Pulmonary artery endothelial cell (primary cell): ENCODE data around the gene GJA9. TPM values are rescaled to one million over a fixed set of nuclear protein-coding genes. Genes with fewer than 3 reads are reported as not detected.
A peak's percentile ranks its signal among the peaks of the same experiment; 100 is the strongest.
"Not testable (repeated sequence)": the region's sequence is repeated elsewhere in the genome, so short reads cannot be mapped to it uniquely, and the experiment has no call there.

Experiments used
- DNase-seq: peaks from one replicate; pipeline ENCODE4 v3.0.0-alpha.2; 2011; ENCODE audit warnings: low read depth, low spot score
- total RNA-seq: library from RNA; depleted of rRNA; stranded (reverse); fragments of >200 nt; gene quantifications from 2 replicates; pipeline ENCODE4 v1.2.3, GENCODE V29; 2014

The GJA9 gene
- total RNA-seq, 1 donor from 2014 or later, result not detected

DNA sequence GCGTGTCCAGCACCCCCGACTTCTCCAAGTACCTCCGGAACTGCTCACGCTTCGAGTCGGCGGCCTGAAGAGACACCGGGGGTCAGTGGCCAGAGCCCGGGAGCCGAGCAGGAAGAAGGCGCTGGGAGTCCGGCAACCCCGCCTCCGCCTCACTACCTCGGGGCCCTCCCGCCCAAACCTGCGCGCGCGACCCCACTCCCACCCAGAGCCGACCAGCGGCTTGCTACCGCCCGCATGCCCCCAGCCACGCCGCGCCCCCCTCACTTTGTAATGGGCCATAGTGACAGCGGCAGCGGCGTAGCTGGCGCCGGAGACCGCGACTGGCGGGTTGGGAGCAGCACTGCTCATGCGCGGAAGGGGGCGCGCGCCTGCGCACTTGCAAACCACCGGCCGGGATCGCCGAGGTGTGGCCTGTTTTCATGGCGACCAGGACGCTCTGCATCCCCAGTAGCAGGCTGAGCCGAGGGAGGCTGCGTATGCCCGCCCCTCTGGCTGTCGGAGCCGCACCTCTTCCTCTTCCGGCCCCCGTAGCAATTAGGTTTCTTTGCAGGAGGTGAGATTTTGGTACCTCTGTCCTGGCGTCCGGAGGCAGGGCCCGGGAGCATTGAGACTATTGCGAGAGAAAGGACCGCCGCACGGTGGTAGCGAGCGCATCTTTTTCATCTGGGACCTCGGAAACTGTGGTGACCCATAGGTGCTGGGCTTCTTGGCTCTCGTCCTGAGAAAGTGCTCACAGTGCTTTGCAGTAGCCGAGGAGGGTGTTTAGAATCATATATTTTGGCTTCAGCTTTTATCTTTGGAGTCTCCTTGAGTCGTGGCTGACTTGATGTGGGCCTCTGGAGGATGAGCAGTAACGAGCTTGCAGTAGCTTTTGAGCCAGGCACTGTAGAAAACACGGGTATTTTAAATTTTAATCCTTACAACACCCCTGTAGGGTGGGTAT, 8.1 kb downstream of the GJA9 start, which contains the start of gene MYCBP:
TSS of gene MYCBP (minus strand) at position 322 of the 943 bp plus-strand sequence. CDS start at position 279, 43 bp downstream.
- peak; percentile 80 for DNase-seq

GRCh38 chr1:38872401-38873026, 8.9 kb downstream of the GJA9 start:
- DNase-seq, result no peak

DNA sequence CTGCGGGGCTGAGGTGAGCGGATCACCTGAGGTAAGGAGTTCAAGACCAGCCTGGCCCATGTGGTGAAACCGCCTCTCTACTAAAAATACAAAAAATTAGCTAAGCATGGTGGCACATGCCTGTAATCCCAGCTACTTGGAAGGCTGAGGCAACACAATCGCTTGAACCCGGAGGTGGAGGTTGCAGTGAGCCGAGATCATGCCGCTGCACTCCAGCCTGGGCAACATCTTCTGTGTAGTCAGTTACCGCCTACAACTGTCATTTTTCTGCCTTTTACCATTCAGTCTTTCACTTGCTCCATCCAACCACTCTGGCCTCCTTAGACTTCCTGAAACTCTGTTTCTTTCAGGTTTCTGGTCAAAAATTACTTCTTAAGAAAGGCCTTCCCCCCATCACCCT, 10.4 kb downstream of the GJA9 start:
- DNase-seq, result no peak

DNA sequence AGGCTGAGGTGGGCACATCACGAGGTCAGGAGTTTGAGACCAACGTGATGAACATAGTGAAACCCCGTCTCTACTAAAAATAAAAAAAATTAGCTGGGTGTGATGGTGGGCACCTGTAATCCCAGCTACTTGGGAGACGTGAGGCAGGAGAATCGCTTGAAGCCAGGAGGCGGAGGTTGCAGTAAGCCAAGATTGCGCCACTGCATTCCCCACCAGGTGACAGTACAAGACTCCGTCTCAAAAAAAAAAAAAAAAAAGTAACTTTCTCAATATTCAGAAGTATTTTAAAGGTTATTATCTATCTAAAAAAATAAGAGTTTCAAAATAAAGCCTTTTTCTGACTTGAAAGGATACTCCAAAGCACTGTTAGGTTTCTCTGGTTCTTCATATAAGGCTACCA, 14.2 kb downstream of the GJA9 start:
- no peak for DNase-seq

DNA sequence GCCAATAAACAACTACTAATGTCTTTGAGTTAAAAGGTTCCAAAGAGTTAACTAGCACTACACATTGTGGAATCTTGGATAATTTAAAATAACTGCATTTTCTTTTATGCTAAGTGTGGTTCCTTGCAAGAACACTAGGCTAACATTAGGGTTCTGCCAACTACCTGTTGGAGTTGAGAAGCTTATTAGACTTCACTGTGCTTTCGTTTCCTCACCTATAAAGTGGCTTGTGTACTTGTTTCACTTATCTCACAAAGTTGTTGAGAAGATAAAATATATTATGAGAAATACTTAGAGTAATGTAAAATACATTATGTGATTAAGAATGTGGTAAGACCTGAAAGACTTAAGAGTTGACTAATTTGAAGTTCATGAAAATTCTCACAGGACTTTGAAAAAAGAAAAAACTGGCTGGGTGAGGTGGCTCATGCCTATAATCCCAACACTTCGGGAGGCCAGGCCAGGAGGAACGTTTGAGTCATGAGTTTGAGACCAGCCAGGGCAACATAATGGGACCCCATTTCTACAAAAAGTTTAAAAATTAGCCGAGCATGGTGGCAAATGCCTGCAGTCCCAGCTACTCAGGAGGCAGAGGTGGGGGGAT, 16.2 kb downstream of the GJA9 start:
- no peak for DNase-seq

- DNase-seq, result no peak
Measured at GRCh38 chr1:38860454-38860795, 21.0 kb downstream of the GJA9 start.

DNA sequence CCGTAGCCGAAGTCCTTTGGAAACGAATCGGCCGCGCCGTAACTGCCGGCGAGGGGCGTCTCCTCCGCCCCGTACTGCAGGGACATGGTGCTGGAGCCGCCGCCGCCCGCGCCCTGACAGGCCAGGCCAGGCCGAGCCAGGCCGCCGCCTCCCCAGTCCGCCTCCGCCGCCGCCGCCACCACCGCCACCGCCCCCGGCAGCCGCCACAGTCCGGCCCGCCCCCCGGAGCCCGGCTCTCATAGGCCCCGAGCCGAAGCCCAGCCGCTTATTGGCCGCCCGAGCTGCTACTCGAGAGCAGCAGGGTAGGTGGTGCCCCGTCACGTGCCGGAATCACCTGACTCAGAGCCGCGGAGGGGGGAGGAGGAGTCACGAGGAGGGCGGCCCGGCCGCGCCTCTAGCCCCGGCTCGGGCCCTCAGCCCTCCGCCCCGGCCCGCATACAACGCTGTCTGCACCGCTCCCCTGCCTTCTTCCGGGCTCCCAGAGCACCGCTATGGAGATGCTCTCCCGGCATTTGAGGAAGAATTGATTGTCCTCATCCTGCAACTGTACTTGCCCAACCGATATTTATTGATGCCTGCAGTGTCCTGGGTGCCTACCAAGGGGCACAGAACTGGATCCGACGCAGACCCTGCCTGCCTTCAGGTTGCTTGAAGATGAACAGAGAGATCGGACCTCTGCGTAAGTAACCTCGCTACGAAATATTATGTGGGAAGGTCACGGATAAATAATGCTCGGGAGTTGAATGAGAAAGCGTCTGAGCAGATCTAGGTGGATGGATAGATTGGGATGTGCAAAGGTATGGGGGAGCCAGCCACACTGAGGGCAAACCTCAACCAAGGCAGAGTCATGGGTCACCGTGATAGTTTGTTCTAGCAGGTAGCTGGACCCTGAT, 21.6 kb downstream of the GJA9 start, which contains the start of gene RRAGC:
TSS of gene RRAGC (minus strand) at position 212 of the 893 bp plus-strand sequence. CDS start at position 86, 126 bp downstream.
- peak; percentile 91 for DNase-seq

DNA sequence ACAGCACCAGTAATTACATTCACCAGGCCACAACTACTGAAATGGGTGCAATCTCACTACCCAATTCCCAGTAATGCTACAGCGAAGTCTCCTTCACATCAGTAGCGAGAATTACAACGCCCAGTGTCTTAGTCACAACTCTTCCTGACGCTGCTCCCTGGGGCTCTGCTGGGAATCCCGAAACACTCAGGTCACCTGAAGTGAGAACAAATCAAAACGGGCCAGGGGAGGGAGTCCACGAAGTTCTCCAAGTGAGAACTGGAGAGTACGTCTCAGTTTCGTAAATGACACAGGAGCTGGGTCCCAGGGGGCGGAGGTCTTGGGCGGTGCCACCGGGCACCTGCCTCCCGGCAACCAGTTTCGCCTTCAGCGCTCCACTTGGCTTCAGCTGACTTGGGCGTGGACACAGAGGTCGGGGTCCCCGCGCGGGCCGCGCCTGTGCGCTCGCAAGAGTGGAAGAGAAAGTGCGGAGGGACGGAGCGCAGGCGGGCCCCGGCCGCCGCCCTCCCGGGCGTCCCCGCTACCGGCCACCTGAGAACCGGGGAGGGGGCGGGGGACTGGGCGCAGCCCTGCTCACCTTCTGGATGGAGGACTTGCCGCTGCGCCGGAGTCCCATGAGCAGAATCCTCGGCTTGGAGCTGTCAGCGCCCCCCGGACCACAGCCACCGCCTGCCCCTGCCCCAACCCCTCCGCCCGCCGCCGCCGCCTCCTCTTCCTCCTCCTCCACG, 22.4 kb downstream of the GJA9 start:
- DNase-seq, result no peak

DNA sequence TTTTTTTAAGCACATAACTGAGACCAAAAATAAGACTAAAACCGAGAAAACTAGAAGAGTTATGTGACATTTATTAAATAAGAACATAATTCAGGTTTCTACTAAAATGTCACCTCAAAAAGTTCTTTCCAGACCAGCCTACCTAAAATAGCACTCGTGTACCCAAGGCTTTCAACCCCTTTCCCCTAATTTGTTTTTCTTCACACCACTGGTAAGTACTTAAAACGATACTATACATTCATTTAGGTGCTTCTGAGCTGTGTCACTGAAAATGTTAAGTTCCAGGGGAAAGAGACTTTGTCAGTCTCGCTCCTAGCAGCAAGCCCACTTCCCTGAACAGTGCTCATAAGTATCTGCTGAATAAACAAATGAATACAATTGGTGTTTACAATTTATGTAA, 28.6 kb downstream of the GJA9 start:
- no peak for DNase-seq

GRCh38 chr1:38848071-38848470, 33.3 kb downstream of the GJA9 start:
- DNase-seq, result no peak

DNA sequence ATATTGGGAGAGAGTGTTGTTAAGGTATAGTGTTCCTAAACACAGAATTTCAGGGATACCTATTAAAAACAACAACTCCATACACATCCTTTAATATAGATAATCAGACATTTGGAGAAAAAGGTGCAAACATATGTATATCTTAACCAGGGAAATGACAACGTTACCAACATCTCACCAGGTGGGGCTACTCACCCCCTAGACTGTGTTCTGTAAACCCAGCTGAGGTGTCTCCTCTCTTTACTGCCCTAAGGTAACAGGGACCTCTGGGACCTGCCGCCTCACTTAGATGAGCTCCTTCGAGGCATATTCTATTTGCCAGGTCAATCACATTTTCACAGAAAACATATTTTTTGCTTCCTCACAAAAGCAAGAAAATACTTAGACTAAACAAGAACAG, 35.2 kb downstream of the GJA9 start:
- no peak for DNase-seq

DNA sequence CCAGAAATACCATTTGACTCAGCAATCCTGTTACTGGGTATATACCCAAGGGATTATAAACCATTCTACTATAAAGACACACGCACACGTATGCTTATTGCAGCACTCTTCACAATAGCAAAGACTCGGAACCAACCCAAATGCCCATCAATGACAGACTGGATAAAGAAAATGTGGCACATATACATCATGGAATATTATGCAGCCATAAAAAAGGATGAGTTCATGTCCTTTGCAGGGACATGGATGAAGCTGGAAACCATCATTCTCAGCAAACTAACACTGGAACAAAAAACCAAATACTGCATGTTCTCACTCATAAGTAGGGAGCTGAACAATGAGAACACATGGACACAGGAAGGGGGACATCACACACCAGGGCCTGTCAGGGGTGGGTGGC, 36.3 kb downstream of the GJA9 start:
- DNase-seq, result not testable (repeated sequence)

DNA sequence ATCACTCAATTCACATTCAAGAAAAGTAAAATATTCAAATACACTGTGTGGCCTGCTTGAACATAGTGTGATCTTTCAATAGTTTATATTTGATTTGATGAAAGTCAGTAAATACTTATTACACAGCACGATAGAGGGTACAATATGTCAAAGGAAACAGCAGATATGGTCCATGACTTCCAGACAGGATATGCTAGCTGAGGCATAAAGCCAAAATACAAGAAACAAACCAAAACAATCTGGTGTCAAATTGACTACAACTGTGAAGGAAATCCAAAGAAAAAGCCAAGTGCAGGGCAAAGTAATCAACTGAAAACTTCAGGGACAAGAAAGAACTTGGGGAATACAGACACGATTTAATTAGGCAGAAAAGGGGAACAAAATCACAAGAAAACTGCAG, 41.1 kb downstream of the GJA9 start:
- DNase-seq, result no peak

DNA sequence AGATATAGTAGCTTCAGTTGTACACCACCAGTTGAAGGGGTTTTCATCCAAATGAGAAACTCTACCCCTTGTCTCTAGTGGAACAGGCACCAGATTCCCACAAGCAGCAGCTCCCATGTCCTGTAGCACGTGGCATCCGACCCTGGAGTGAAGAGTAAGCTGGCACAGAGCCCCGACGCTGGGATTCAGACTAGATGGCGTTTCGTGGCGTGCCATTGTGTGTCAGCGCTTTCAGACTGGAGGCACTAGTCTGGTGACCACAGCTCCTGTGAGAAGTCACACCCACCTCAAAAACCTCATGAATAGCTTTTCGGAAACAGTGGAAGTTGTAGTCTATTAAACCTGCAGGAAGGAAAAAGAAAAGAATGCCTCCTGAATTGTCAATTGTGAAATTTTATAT, 42.0 kb downstream of the GJA9 start:
- DNase-seq, result peak; percentile 27

GRCh38 chr1:38836316-38836715, 45.1 kb downstream of the GJA9 start:
- not testable (repeated sequence) for DNase-seq

GRCh38 chr1:38834937-38835827, 46.2 kb downstream of the GJA9 start:
- peak; percentile 55 for DNase-seq

DNA sequence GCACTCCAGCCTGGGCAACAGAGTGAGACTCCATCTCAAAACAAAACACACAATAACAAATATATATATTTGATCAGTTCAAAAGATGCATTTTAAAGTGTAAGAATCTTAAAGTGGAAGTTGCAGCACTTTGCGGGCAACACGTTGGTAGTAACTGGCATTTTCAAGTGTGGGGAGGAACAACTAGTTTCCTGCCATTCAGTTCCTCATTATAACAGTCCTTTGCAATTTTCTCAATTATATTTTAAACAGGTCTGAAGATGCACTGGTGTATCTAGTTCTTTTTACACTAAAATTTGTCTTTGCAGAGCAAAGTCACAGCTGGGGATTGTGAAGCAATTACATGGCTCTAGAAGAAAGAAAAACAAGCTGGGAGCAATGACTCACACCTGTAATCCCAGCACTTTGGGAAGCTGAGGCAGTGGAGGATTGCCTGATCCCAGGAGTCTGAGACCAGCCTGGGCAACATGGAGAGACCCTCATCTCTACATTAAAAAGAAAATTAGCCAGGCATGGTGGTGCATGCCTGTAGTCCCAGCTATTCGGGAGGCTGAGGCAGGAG, 47.1 kb downstream of the GJA9 start:
- no peak for DNase-seq

- DNase-seq, result no peak
Measured at GRCh38 chr1:38833146-38833545, 48.2 kb downstream of the GJA9 start.

DNA sequence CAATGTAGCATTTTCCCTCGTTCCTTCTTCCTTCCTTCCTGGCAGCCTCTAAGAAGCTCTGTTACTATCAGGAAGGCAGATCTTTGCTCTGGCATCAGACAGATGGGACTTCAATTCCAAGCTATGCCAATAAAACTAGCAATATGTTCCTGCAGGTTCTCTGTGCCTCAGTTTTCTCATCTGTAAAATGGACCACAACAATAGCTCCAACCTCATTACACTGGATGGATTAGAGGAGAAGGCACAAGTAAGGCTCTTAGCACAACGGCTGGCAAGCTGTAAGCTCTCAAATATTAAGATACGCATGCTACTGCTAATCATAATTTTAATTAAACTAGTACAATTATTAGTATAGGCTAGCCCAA, 49.0 kb downstream of the GJA9 start:
- no peak for DNase-seq
